K562 (cell line): ENCODE results near the gene PCSK2. TPM values are rescaled to one million over a fixed set of nuclear protein-coding genes. Genes with fewer than 3 reads are reported as not detected.

Source experiments
- ATAC-seq: fragments of 200-7000 bp; cut with Tn5 transposase; 3 replicates; pipeline ENCODE4 v1.9.1; 2020; ENCODE audit warnings: moderate library complexity
- BruUV-seq: library from RNA; stranded (reverse); fragments of 400-500 nt; replicated peaks from 2 replicates; lab custom pipeline; 2021; lab: Mats Ljungman, UMichigan
- CTCF ChIA-PET: fragments of 300-600 bp; formaldehyde crosslinking; extraction: SDS; loops from one replicate; lab custom pipeline; 2021; ENCODE audit warnings: low intra/inter-chr PET ratio; lab: Yijun Ruan, JAX
- POLR2A ChIA-PET: fragments of 300-600, 350-650 bp; sonication (Branson Sonifier 250); formaldehyde crosslinking; extraction: SDS; loops from one replicate; lab custom pipeline; 2021; ENCODE audit warnings: antibody characterized with exemption, inconsistent platforms; lab: Yijun Ruan, JAX
- DNase-seq, 4 experiments: peaks; one replicate each; pipeline versions ENCODE4 v3.0.0 to v3.0.0-alpha.2; 2011 to 2018; ENCODE audit warnings: low spot score in 3 of 4, mixed read lengths in 3 of 4; ENCODE audit errors: extremely low read depth in 1 of 4
- FAIRE-seq: peaks from 2 replicates; lab custom pipeline; 2011; peaks lifted over from hg19 to GRCh38; lab: Jason Lieb, UNC
- H2AFZ ChIP-seq: 2 replicates; pipeline ENCODE4 v1.6.0; 2011; ENCODE audit warnings: low read depth, low read length, control low read depth, inconsistent platforms
- H3K27ac ChIP-seq: fragments of 200-600 bp; 3 replicates; pipeline ENCODE4 v1.8.0; 2011; ENCODE audit warnings: low read depth, mild to moderate bottlenecking, control low read depth, inconsistent platforms, low read length, moderate library complexity, mixed read lengths; ENCODE audit errors: extremely low read depth
- H3K27me3 ChIP-seq, 2 experiments: fragments of 300-600 bp in 1 of 2; 2 replicates in 1 of 2; 3 replicates in 1 of 2; pipeline versions ENCODE4 v1.6.0 to v1.8.0; 2011; ENCODE audit warnings: inconsistent platforms in 2 of 2, low read length in 2 of 2, mild to moderate bottlenecking in 1 of 2, mixed read lengths in 1 of 2, moderate library complexity in 1 of 2; ENCODE audit not compliant: control insufficient read depth in 2 of 2, insufficient read depth in 2 of 2
- H3K36me3 ChIP-seq: fragments of 300-600 bp; 3 replicates; pipeline ENCODE4 v1.8.0; 2011; ENCODE audit warnings: mild to moderate bottlenecking, low read length, inconsistent platforms; ENCODE audit not compliant: control insufficient read depth, insufficient read depth
- H3K4me1 ChIP-seq, 2 experiments: fragments of 200-600 bp in 1 of 2; replicated peaks in 1 of 2; 2 replicates in 1 of 2; 3 replicates in 1 of 2; pipeline versions ENCODE4 v1.5.1 to v1.8.0; 2011; ENCODE audit warnings: inconsistent platforms in 2 of 2, low read length in 2 of 2, mild to moderate bottlenecking in 1 of 2, mixed read lengths in 1 of 2, moderate library complexity in 1 of 2; ENCODE audit not compliant: control insufficient read depth in 2 of 2, insufficient read depth in 2 of 2
- H3K4me2 ChIP-seq: 2 replicates; pipeline ENCODE4 v1.6.1; 2011; ENCODE audit warnings: low read length, control low read depth, inconsistent platforms, mixed read lengths; ENCODE audit not compliant: insufficient read depth
- H3K4me3 ChIP-seq: fragments of 200-600 bp; sonication (generic), shearing (Covaris generic); 2 replicates; pipeline ENCODE4 v1.5.1; 2016; ENCODE audit warnings: control low read depth, inconsistent platforms
- H3K79me2 ChIP-seq: fragments of 200-600 bp; 3 replicates; pipeline ENCODE4 v1.8.0; 2011; ENCODE audit warnings: low read length, inconsistent platforms; ENCODE audit not compliant: control insufficient read depth, insufficient read depth
- H3K9ac ChIP-seq, 2 experiments: 2 replicates each; pipeline versions ENCODE4 v1.6.0 to v1.6.1; 2011; ENCODE audit warnings: low read depth in 2 of 2, low read length in 2 of 2, control low read depth in 1 of 2, inconsistent platforms in 1 of 2, mild to moderate bottlenecking in 1 of 2, mixed read lengths in 1 of 2; ENCODE audit not compliant: insufficient read depth in 1 of 2
- H3K9me1 ChIP-seq: one replicate; pipeline ENCODE4 v1.6.0; 2011; ENCODE audit warnings: inconsistent platforms, mild to moderate bottlenecking, low read length, moderate library complexity; ENCODE audit not compliant: control insufficient read depth, insufficient read depth
- H3K9me3 ChIP-seq: replicated peaks from 2 replicates; pipeline ENCODE4 v1.5.1; 2011; ENCODE audit warnings: low read depth, low read length, inconsistent platforms; ENCODE audit not compliant: control insufficient read depth, insufficient read depth
- H4K20me1 ChIP-seq: replicated peaks from 2 replicates; pipeline ENCODE4 v1.6.1; 2011; ENCODE audit warnings: low read length, inconsistent platforms, mixed read lengths; ENCODE audit not compliant: control insufficient read depth, insufficient read depth
- CXXC5 ChIP-seq: fragments of 250-450 bp; sonication (Bioruptor Pico); IDR thresholded peaks from 2 replicates; pipeline ENCODE4 v1.8.0; 2022; ENCODE audit warnings: inconsistent platforms, mild to moderate bottlenecking, moderate library complexity
- E4F1 ChIP-seq: fragments of 250-450 bp; sonication (Bioruptor Pico); IDR thresholded peaks from 2 replicates; pipeline ENCODE4 v1.5.0; 2021; ENCODE audit warnings: mild to moderate bottlenecking, borderline replicate concordance
- FOXP1 ChIP-seq: sonication (generic); formaldehyde crosslinking; IDR thresholded peaks from 2 replicates; pipeline ENCODE4 v1.8.0; 2022; ENCODE audit warnings: mild to moderate bottlenecking, missing genetic modification reagents
- GABPB2 ChIP-seq: fragments of 250-450 bp; sonication (Bioruptor Pico); conservative IDR thresholded peaks from 2 replicates; pipeline ENCODE4 v1.5.1; 2021; ENCODE audit warnings: mild to moderate bottlenecking
- HNRNPLL ChIP-seq: fragments of 200-400 bp; formaldehyde crosslinking; IDR thresholded peaks from 2 replicates; pipeline ENCODE4 v1.6.1; 2017; ENCODE audit warnings: low read length, low read depth, mild to moderate bottlenecking; ENCODE audit not compliant: poor library complexity, severe bottlenecking
- KLF13 ChIP-seq: fragments of 450-650 bp; IDR thresholded peaks from 2 replicates; pipeline ENCODE4 v1.6.1; 2016; ENCODE audit warnings: missing genetic modification characterization, low read depth, mild to moderate bottlenecking, missing compliant biosample characterization, moderate library complexity, borderline replicate concordance
- MTA3 ChIP-seq: fragments of 450-650 bp; formaldehyde crosslinking; IDR thresholded peaks from 2 replicates; pipeline ENCODE4 v1.6.1; 2017; ENCODE audit warnings: mild to moderate bottlenecking, borderline replicate concordance
- POU5F1 ChIP-seq: fragments of 150-350 bp; IDR thresholded peaks from 2 replicates; pipeline ENCODE4 v1.6.1; 2014; ENCODE audit warnings: borderline replicate concordance, low read length, low read depth, mild to moderate bottlenecking; ENCODE audit not compliant: partially characterized antibody
- PTRF ChIP-seq: fragments of 450-650 bp; IDR thresholded peaks from 2 replicates; pipeline ENCODE4 v1.6.1; 2016; ENCODE audit warnings: mild to moderate bottlenecking, missing genetic modification characterization, missing compliant biosample characterization
- RBM25 ChIP-seq: fragments of 200-400 bp; formaldehyde crosslinking; IDR thresholded peaks from 2 replicates; pipeline ENCODE4 v1.6.1; 2018; ENCODE audit warnings: low read length, low read depth, moderate library complexity; ENCODE audit not compliant: severe bottlenecking
- SAP30 ChIP-seq: fragments of 200-600 bp; sonication (generic); IDR thresholded peaks from 2 replicates; pipeline ENCODE4 v1.6.1; 2012; ENCODE audit warnings: borderline replicate concordance, low read depth, mild to moderate bottlenecking, moderate library complexity, low read length, control low read depth, inconsistent platforms; ENCODE audit not compliant: insufficient read depth, poor library complexity, severe bottlenecking
- SNRNP70 ChIP-seq: fragments of 200-400 bp; formaldehyde crosslinking; optimal IDR thresholded peaks from 2 replicates; pipeline ENCODE3; 2017; ENCODE audit warnings: low read depth, low read length
- STAT5B ChIP-seq: fragments of 250-450 bp; sonication (Bioruptor Pico); IDR thresholded peaks from 2 replicates; pipeline ENCODE4 v1.8.0; 2021; ENCODE audit warnings: mild to moderate bottlenecking, inconsistent platforms
- ZBTB8A ChIP-seq: fragments of 450-650 bp; IDR thresholded peaks from 2 replicates; pipeline ENCODE4 v1.6.1; 2018; ENCODE audit warnings: mild to moderate bottlenecking, moderate library complexity; ENCODE audit not compliant: partially characterized antibody
- WGBS: fragments of 100-300 bp; shearing (Covaris generic); methylation state at CpG from one replicate; pipeline ENCODE4 v1.1.6; 2016; ENCODE audit warnings: low coverage, mixed read lengths; ENCODE audit not compliant: insufficient coverage; ENCODE audit errors: missing lambda C conversion rate; 5-methylcytosine and 5-hydroxymethylcytosine counted together
- in situ Hi-C: fragments of 300-500 bp; cut with MboI; formaldehyde crosslinking; loops from 4 replicates; pipeline ENCODE4 v1.15.0; 2018; ENCODE audit warnings: inconsistent platforms, mixed read lengths
- intact Hi-C: fragments of 100-400 bp; cut with micrococcal nuclease; formaldehyde crosslinking; loops from 2 replicates; pipeline ENCODE4 v1.14.2; 2022
- polyA plus RNA-seq, 8 experiments: library from polyadenylated mRNA; depleted of rRNA in 4 of 8; stranded (reverse) in 5 of 8; unstranded in 3 of 8; fragments of >200 nt; fragmentation: Nextera tagmentation in 2 of 8; fragmentation: Illumina TruSeq in 1 of 8; extraction: Ambion mirVana in 2 of 8; extraction: Trizol in 1 of 8; gene quantifications; 2 replicates each; pipeline versions ENCODE4 v1.2.1 to v1.2.3, GENCODE V29; 2011 to 2014; ENCODE audit warnings: inconsistent platforms in 1 of 8, missing spikeins in 1 of 8
- total RNA-seq, 7 experiments: library from RNA; depleted of rRNA in 6 of 7; stranded (reverse); fragments of >200 nt in 6 of 7; fragmentation: Illumina TruSeq in 2 of 7; extraction: Trizol in 2 of 7; gene quantifications; 2 replicates each; pipeline versions ENCODE4 v1.2.1 to v1.2.3, GENCODE V29; 2011 to 2021; ENCODE audit warnings: low replicate concordance in 1 of 7
- TF ChIP-seq, protein P1 (sequence below): fragments of 250-450 bp; sonication (Bioruptor Pico); IDR thresholded peaks from 2 replicates; pipeline ENCODE4 v1.4.0; 2020; ENCODE audit warnings: borderline replicate concordance
- TF ChIP-seq, protein P2 (sequence below): fragments of 250-450 bp; sonication (Bioruptor Pico); IDR thresholded peaks from 2 replicates; pipeline ENCODE4 v1.8.0; 2021; ENCODE audit warnings: mild to moderate bottlenecking, moderate library complexity

PCSK2 gene
- total and polyA plus RNA-seq, 9 of the 15 experiments (the other 6 are each of a cell fraction or from before 2014, with no cell fraction given): 0.04 to 0.07 (median 0.05) TPM; not detected in 6

- ATAC-seq: no peak
- ChIA-PET CTCF (no interaction called here), POLR2A (no interaction called here)
- Histone ChIP-seq H3K9ac (no peak overlapping the region), H3K9me3 (no peaks in the 10 kb centered on the region), H3K4me2 (no peak overlapping the region), H3K27ac (no peak overlapping the region), H2AFZ (no peak overlapping the region), H3K9me1 (no peaks in the 10 kb centered on the region), H3K36me3 (no peaks in the 10 kb centered on the region), H3K4me3 (no peak overlapping the region), H3K79me2 (no peaks in the 10 kb centered on the region), H3K4me1 (peaks cover 0 to 9% of the 10 kb centered on the region in 2 experiments; a peak in 3 of 5 replicates), H3K27me3 (peaks cover 7 to 30% of the 10 kb centered on the region in 2 experiments; a peak in 4 of 5 replicates), H4K20me1 (no peaks in the 10 kb centered on the region)
- BruUV-seq: no TSS peak
- FAIRE-seq: no peak
- WGBS: 20% methylated on average over 10 of the region's 10 CpGs
- DNase-seq: no peak
- TF ChIP-seq POU5F1 (no peak), GABPB2 (CRISPR knock-in tag) (no peak), SNRNP70 (no peak), STAT5B (CRISPR knock-in tag) (no peak), SAP30 (no peak), PTRF (tag) (no peak), KLF13 (tag) (no peak), MTA3 (no peak), FOXP1 (CRISPR knock-in tag) (no peak), ZBTB8A (no peak), RBM25 (no peak), CXXC5 (CRISPR knock-in tag) (no peak), E4F1 (CRISPR knock-in tag) (no peak), HNRNPLL (no peak)
- TF ChIP-seq, protein P1, sequence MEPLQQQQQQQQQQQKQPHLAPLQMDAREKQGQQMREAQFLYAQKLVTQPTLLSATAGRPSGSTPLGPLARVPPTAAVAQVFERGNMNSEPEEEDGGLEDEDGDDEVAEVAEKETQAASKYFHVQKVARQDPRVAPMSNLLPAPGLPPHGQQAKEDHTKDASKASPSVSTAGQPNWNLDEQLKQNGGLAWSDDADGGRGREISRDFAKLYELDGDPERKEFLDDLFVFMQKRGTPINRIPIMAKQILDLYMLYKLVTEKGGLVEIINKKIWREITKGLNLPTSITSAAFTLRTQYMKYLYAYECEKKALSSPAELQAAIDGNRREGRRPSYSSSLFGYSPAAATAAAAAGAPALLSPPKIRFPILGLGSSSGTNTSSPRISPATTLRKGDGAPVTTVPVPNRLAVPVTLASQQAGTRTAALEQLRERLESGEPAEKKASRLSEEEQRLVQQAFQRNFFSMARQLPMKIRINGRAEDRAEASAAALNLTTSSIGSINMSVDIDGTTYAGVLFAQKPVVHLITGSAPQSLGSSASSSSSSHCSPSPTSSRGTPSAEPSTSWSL (CRISPR knock-in tag): no peak
- TF ChIP-seq, protein P2, sequence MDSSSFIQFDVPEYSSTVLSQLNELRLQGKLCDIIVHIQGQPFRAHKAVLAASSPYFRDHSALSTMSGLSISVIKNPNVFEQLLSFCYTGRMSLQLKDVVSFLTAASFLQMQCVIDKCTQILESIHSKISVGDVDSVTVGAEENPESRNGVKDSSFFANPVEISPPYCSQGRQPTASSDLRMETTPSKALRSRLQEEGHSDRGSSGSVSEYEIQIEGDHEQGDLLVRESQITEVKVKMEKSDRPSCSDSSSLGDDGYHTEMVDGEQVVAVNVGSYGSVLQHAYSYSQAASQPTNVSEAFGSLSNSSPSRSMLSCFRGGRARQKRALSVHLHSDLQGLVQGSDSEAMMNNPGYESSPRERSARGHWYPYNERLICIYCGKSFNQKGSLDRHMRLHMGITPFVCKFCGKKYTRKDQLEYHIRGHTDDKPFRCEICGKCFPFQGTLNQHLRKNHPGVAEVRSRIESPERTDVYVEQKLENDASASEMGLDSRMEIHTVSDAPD: no peak
- in situ Hi-C loops (loop anchor here (25.0 kb wide), 1 partner anchor 787 kb away; the partner anchor contains the start of gene ZNF133), intact Hi-C loops (loop anchor here (10.0 kb wide), 2 partner anchors 495 to 775 kb away; no protein-coding TSS in a partner anchor)
Measured at GRCh38 chr20:17500271-17500670, 273.4 kb downstream of the PCSK2 start.
